ENCODE measurements around the gene RPS3A. TPM values are rescaled to one million over a fixed set of nuclear protein-coding genes. Genes with fewer than 3 reads are reported as not detected.

RPS3A gene
- total and polyA plus RNA-seq, 2 donors from 2014 or later: 1,658 to 2,406 TPM

- Histone ChIP-seq H3K4me1 (ENCODE audit: control insufficient read depth in 2 of 3, insufficient read depth in 2 of 3, low read depth in 1 of 3, low read length in 3 of 3) (no peaks in the 10 kb centered on the region), H3K36me3 (ENCODE audit: control insufficient read depth in 2 of 3, insufficient read depth in 3 of 3, low read length in 3 of 3) (peaks cover 0 to 46% (median 8%) of the 10 kb centered on the region in 3 donors), H3K27me3 (ENCODE audit: control insufficient read depth, insufficient read depth, low read length) (no peaks in the 10 kb centered on the region), H3K9me3 (ENCODE audit: control insufficient read depth in 2 of 3, insufficient read depth in 1 of 3, low read length in 3 of 3) (no peaks in the 10 kb centered on the region), H3K4me3 (ENCODE audit: low read length in 3 of 3) (no peak overlapping the region), H3K27ac (ENCODE audit: low read depth in 2 of 2, low read length in 2 of 2) (no peak overlapping the region), H3K9ac (ENCODE audit: low read length in 3 of 3) (no peak overlapping the region)
- FAIRE-seq: no peak
- intact Hi-C loops (cut with DNase I): no loop called here
- TF ChIP-seq CTCF (IDR thresholded peaks at IDR 0.05; ENCODE audit: borderline replicate concordance, extremely low read depth, insufficient read depth): no peak
- DNase-seq: no peak
Observed at GRCh38 chr4:151143162-151143561, 43.7 kb downstream of the RPS3A start.

- intact Hi-C loops (cut with DNase I): no loop called here
- Histone ChIP-seq H3K9ac (ENCODE audit: low read length in 3 of 3) (no peak overlapping the region), H3K36me3 (ENCODE audit: control insufficient read depth in 2 of 3, insufficient read depth in 3 of 3, low read length in 3 of 3) (peaks cover 0 to 51% (median 8%) of the 10 kb centered on the region in 3 donors), H3K9me3 (ENCODE audit: control insufficient read depth in 2 of 3, insufficient read depth in 1 of 3, low read length in 3 of 3) (no peaks in the 10 kb centered on the region), H3K27ac (ENCODE audit: low read depth in 2 of 2, low read length in 2 of 2) (no peak overlapping the region), H3K27me3 (ENCODE audit: control insufficient read depth, insufficient read depth, low read length) (no peaks in the 10 kb centered on the region), H3K4me1 (ENCODE audit: control insufficient read depth in 2 of 3, insufficient read depth in 2 of 3, low read depth in 1 of 3, low read length in 3 of 3) (no peaks in the 10 kb centered on the region), H3K4me3 (ENCODE audit: low read length in 3 of 3) (no peak overlapping the region)
- DNase-seq (no peak), FAIRE-seq (no peak)
- TF ChIP-seq CTCF (IDR thresholded peaks at IDR 0.05; ENCODE audit: borderline replicate concordance, extremely low read depth, insufficient read depth): no peak
Observed at GRCh38 chr4:151143811-151144210, 44.4 kb downstream of the RPS3A start.

- H3K36me3 ChIP-seq (ENCODE audit: control insufficient read depth in 2 of 3, insufficient read depth in 3 of 3, low read length in 3 of 3): peaks cover 0 to 50% (median 8%) of the 10 kb centered on the region in 3 donors
- H3K4me3 ChIP-seq (ENCODE audit: low read length in 3 of 3): no peak overlapping the region
- no peak overlapping the region for H3K27ac ChIP-seq (ENCODE audit: low read depth in 2 of 2, low read length in 2 of 2)
- no peak for TF ChIP-seq CTCF (IDR thresholded peaks at IDR 0.05; ENCODE audit: borderline replicate concordance, extremely low read depth, insufficient read depth)
- no peaks in the 10 kb centered on the region for H3K27me3 ChIP-seq (ENCODE audit: control insufficient read depth, insufficient read depth, low read length)
- no peaks in the 10 kb centered on the region for H3K9me3 ChIP-seq (ENCODE audit: control insufficient read depth in 2 of 3, insufficient read depth in 1 of 3, low read length in 3 of 3)
- no peak for DNase-seq
- FAIRE-seq: no peak
- H3K4me1 ChIP-seq (ENCODE audit: control insufficient read depth in 2 of 3, insufficient read depth in 2 of 3, low read depth in 1 of 3, low read length in 3 of 3): no peaks in the 10 kb centered on the region
- intact Hi-C loops (cut with DNase I): no loop called here
- no peak overlapping the region for H3K9ac ChIP-seq (ENCODE audit: low read length in 3 of 3)
Observed at GRCh38 chr4:151144329-151145072, 45.1 kb downstream of the RPS3A start.

Measured in kidney (tissue), 14 donors.